ENCODE measurements around the gene AP2A2.

Gene AP2A2

DNA sequence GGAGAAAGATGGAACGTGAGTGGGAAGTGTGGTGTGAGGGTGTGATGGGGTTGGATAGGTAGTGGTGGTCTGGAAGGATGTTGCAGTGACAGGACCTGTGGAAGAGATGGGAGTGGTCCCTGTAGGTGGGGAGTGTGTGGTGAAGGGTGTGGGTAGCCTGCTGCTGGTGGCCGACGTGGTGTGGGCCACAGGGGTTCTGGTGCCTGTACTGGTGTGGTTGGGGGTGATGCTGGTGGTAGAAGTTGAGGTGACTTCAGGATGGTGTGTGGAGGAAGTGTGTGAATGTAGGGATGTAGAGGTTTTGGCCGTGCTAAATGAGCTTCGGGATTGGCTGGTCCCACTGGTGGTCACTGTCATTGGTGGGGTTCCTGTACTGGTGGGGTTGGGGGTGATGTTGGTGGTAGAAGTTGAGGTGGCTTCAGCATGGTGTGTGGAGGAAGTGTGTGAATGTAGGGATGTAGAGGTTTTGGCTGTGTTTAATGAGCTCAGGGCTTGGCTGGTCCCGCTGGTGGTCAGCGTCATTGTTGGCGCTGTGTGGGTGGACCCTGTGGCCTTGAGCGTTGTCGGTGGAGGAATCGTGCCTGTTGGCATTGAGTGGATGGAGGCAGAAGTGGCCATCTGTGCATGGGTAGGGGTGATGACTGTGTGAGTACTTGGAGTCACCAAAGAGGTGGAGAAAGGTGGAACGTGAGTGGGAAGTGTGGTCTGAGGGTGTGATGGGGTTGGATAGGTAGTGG lies 91.8 kb downstream of the AP2A2 start:
- Mint-ChIP-seq H3K27me3 (no peaks in the 10 kb centered on the region), H3K4me3 (no peak overlapping the region), H3K36me3 (ENCODE audit: low read depth) (peaks cover 12% of the 10 kb centered on the region), H3K9me3 (peaks cover 19% of the 10 kb centered on the region), H3K4me1 (peaks cover 22% of the 10 kb centered on the region), H3K27ac (peak overlapping the region; percentile 0)
- ATAC-seq (peak; percentile 21), DNase-seq (peak; percentile 15)

DNA sequence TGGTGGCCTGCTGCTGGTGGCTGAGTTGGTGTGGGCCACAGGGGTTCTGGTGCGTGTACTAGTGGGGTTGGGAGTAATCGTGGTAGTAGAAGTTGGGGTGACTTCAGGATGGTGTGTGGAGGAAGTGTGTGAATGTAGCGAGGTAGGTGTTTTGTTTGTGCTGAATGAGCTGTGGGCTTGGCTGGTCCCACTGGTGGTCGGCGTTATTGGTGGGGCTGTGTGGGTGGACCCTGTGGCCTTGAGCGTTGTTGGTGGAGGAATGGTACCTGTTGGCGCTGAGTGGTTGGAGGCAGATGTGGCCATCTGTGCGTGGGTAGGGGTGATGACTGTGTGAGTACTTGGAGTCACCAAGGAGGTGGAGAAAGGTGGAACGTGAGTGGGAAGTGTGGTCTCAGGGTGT lies 92.4 kb downstream of the AP2A2 start:
- peaks cover 12% of the 10 kb centered on the region for H3K36me3 Mint-ChIP-seq (ENCODE audit: low read depth)
- no peak overlapping the region for H3K27ac Mint-ChIP-seq
- H3K27me3 Mint-ChIP-seq = no peaks in the 10 kb centered on the region

DNA sequence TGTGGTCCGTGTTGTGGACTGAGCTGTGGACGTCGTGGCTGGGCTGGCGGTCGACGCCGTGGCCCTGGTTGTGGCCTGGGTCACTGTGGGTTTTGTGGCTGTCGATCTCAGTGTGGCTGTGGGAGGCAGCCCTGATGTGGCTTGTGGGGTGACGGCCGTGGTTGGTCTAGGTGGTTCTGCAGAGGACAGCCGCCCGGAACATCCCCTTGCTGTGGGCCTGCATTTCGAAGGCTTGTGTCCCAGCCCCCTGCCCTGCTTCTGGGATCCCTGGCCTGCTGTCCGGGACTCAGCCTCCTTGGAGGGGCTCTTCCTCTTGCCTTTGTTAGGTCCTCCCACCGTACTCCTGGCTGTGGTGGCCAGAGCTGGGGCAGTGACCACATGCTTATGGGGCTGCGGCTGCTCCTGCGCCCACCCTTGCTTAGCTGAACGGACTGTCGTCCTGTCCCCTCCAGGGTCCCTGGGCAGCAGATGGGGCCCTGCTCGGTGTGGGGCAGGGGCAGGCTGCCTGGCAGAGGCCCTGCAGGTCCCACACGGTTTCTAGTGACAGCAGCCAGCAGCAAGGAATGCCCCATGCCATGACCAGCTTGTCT lies 93.7 kb downstream of the AP2A2 start:
- Mint-ChIP-seq H3K27me3 (no peaks in the 10 kb centered on the region), H3K9me3 (peaks cover 19% of the 10 kb centered on the region), H3K4me3 (no peak overlapping the region), H3K27ac (no peak overlapping the region), H3K4me1 (peaks cover 22% of the 10 kb centered on the region), H3K36me3 (ENCODE audit: low read depth) (peaks cover 12% of the 10 kb centered on the region)
- DNase-seq (no peak), ATAC-seq (no peak)

More for the DNA sequence above, 92.4 kb downstream of the AP2A2 start:
- ATAC-seq (no peak), DNase-seq (no peak)
- peaks cover 22% of the 10 kb centered on the region for H3K4me1 Mint-ChIP-seq
- no peak overlapping the region for H3K4me3 Mint-ChIP-seq
- peaks cover 19% of the 10 kb centered on the region for H3K9me3 Mint-ChIP-seq

DNA sequence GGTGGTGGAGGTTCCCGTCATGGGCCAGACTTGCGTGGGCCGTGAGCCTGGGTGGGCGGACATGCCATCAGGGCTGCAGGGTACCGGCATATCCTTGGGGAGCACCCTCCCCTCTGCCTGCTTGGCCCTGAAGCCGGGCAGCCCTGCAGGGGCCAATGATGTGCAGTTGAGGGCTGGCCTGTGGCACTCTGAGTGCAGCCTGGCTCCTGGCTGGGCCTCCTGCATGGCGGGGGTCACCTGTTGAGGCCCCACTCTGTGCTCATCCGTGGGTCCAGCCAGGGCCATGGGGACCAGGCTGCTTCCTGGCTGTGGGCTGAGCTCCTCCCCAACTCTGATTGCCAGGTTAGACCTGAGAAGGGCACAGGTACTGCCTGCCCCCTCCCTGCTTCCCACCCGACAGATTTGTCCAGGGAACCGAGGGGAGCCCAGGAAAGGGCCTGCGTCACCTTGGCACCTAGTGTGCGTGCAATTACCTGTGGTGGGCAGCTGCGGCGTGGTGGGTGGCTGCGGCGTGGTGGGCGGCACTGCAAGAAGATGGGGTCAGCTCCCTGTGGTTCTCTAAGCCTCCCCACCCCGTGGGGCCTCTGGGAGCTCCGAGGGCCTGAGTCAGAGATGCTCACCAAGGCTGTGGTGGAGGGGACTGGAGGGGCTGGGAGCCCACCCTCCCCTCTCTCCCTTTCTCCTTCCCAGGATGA lies 94.7 kb downstream of the AP2A2 start:
- Mint-ChIP-seq H3K9me3 (peaks cover 19% of the 10 kb centered on the region), H3K4me3 (no peak overlapping the region), H3K27me3 (no peaks in the 10 kb centered on the region), H3K27ac (no peak overlapping the region), H3K4me1 (peaks cover 22% of the 10 kb centered on the region), H3K36me3 (ENCODE audit: low read depth) (peaks cover 12% of the 10 kb centered on the region)
- ATAC-seq (no peak), DNase-seq (no peak)

DNA sequence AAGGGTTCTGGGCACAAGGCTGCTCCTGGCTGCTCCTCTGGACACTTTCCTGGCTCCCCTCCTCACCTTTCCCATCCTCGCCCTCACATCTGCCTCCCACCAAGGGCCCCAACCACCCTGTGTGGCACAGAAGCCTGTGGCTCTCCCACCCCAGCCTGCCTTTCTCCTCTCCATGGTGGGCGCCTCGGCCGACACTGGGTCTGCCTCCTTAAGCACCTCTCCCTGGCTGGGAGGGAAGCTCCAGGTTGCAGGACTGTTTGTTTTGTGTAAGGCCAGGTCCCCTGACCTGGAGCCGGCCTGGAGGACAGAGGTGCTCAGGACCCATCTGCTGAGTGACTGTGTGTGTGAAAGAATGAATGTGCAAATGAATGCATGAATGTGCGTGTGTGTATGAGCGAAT lies 96.7 kb downstream of the AP2A2 start:
- DNase-seq (no peak), ATAC-seq (no peak)
- Mint-ChIP-seq H3K4me3 (no peak overlapping the region), H3K4me1 (peaks cover 8% of the 10 kb centered on the region), H3K27ac (no peak overlapping the region), H3K36me3 (ENCODE audit: low read depth) (peaks cover 6% of the 10 kb centered on the region), H3K27me3 (no peaks in the 10 kb centered on the region), H3K9me3 (peaks cover 9% of the 10 kb centered on the region)

DNA sequence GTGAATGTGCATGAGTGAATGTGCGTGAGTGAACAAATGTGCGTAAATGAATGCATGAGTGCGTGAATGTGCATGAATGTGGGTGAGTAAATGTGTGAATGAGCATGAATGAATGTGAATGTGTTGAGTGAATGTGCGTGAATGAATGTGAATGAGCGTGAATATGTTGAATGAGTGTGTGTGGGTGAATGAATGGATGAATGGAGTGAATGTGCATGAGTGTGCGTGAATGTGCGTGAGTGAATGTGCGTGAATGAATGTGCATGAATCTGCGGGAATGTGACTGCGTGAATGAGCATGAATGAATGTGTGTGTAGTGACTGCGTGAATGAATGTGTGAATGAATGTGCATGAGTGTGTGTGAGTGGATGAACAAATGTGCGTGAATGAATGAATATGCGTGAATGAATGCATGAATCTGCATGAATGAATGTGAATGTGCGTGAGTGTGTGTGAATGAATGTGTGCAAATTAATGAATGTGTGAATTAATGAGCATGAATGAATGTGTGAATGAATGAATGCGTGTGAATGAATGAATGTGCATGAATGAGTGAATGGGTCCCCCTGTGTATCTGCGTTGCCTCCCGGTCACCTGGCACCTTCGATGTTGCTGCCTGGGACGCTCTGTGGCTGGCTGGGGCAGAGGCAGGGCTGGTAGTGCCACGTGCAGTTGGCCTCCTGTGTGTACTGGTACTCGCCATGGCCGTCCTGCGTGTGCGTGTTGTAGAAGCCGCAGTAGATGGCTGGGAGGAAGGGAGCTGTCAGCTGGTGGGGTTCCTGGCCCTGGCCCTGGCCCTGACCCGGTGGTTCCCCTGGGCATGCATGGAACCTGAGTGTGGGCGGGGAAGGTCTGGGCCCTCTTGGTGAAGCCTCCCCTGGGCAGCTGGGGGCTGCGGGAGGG lies 97.5 kb downstream of the AP2A2 start:
- ATAC-seq (no peak), DNase-seq (no peak)
- H3K27me3 Mint-ChIP-seq = no peaks in the 10 kb centered on the region
- H3K27ac Mint-ChIP-seq = no peak overlapping the region
- peaks cover 2% of the 10 kb centered on the region for H3K4me1 Mint-ChIP-seq
- peaks cover 1% of the 10 kb centered on the region for H3K9me3 Mint-ChIP-seq
- H3K36me3 Mint-ChIP-seq (ENCODE audit: low read depth) = peaks cover under 1% of the 10 kb centered on the region
- H3K4me3 Mint-ChIP-seq = no peak overlapping the region

DNA sequence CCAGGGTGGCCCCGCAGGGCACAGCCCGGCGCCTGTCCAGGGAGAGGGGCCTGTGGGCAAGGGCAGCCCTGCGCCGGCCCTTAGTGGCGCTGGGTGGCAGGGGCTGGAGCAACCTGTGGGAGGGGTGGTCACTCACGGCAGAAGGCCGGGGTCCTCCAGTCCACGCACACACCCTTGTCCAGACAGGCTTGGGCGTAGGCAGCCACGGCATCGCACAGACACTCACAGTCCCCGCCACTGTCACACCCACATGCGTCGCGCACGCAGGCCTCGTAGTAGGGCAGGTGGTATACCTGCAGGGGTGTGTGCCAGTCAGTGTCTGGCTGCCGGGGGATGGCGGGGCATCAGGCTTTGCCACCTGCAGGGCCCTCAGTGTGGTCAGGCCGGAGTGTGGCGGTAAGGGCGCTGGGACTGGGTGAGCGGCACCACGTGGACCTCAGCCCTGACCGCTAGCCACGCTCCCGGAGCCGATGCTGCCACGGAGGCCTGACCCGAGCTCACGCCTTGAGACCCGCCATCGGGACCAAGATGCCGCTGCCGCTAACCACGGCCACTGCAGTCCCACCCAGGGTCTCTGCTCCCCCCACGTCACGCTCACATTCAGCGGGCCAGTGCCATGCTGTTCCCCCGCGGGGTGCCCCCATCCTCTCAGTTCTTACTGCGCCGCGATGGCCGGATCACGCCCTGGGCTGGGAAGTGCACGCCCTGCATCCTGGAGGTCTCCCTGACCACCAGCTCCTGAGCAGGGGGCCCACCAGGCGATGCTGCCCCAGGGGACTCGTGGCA lies 98.3 kb downstream of the AP2A2 start:
- no peaks in the 10 kb centered on the region for H3K27me3 Mint-ChIP-seq
- H3K27ac Mint-ChIP-seq = no peak overlapping the region
- DNase-seq (no peak), ATAC-seq (no peak)
- no peak overlapping the region for H3K4me3 Mint-ChIP-seq
- no peaks in the 10 kb centered on the region for H3K4me1 Mint-ChIP-seq
- no peaks in the 10 kb centered on the region for H3K9me3 Mint-ChIP-seq
- no peaks in the 10 kb centered on the region for H3K36me3 Mint-ChIP-seq (ENCODE audit: low read depth)

DNA sequence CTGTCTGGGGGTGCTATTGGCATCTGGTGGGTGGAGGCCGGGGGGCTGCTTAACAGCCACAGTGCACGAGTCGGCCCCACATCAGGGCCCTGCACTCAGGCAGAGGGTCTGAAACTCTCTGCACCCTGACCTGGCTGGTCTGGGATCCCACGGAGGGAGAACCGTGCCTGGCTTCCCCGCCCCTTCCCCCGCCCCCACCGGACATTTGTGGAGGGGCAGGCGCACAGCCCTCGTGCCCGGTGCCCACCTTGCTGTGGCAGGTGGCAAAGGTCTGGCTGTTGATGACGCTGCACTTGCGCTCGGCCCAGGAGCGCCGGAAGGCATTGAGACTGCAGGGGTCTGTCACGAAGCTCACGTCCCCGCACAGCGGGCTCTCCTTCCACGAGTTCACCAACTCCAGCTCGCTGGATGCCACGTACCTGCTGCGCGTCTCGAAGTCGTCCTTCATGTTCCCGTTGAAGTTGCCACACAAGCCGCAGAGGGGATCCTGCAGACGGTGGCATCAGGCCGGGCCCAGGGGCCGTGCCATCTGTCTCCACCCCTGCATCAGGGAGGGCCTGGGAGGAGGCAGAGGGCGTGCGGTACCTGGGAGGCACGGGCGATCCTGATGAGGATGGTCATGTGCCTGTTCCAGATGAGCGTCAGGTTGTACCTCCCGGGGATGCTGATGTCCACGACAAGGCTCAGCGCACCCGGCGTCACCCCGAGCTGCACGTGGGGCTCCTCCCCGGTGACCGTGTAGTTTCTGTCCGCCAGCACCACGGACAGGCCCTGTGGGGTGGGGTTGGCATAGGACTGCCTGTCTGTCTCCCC lies 99.1 kb downstream of the AP2A2 start:
- no peak for ATAC-seq
- no peak for DNase-seq
- H3K9me3 Mint-ChIP-seq = no peaks in the 10 kb centered on the region
- no peaks in the 10 kb centered on the region for H3K4me1 Mint-ChIP-seq
- H3K27me3 Mint-ChIP-seq = no peaks in the 10 kb centered on the region
- no peak overlapping the region for H3K27ac Mint-ChIP-seq
- no peak overlapping the region for H3K4me3 Mint-ChIP-seq
- no peaks in the 10 kb centered on the region for H3K36me3 Mint-ChIP-seq (ENCODE audit: low read depth)

DNA sequence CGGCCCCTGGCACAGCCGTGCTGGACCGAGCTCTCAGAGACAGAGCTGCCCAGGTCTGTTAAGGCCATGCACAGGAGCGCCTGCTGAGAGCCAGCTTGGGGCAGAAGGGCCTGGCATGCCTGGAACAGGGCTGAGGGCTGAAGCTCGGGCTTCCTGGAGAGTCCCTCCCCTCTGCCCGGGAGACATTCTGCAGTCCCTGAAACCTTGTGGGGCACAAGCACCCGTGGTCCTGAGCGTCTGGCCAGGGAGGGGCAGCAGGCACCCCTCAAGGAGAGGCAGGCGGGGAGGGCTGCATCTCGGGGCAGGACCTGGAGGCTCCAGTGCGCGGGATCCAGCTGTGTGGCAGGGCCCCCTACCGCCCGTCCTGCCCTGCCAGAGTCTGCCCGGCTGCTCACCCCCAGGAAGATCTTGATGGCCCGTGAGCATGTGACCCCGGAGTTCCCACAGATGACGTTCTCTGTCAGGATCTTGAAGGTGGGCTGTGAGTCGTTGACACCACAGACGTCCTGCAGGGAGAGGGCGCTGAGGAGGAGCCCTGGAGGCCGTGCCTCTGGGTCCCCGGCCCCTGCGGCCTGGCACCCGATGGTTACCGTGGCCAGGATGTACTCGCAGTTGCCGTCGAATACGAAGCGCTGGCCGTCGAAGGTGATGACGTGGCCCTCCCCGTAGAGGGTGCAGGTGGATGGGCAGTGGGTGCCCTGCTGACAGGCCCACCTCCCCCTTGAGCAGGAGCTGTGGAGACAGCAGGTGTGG lies 99.9 kb downstream of the AP2A2 start:
- no peak overlapping the region for H3K27ac Mint-ChIP-seq
- DNase-seq (no peak), ATAC-seq (no peak)
- no peaks in the 10 kb centered on the region for H3K27me3 Mint-ChIP-seq
- H3K4me1 Mint-ChIP-seq = no peaks in the 10 kb centered on the region
- H3K36me3 Mint-ChIP-seq (ENCODE audit: low read depth) = no peaks in the 10 kb centered on the region
- H3K4me3 Mint-ChIP-seq = no peak overlapping the region
- no peaks in the 10 kb centered on the region for H3K9me3 Mint-ChIP-seq

DNA sequence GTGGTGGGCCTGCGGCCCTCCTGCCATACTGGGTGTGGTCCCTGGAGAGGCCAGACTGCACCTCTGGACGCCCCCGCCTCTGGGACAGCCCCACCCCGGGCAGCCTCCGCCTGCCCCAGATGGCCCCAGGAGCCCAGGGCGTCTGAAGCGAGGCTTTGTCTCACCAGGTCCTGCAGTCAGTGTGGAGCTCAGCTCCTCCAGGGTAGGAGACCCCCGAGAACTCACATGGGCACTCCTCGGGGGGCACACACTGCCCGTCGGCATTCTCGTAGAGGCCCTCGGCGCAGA lies 100.4 kb downstream of the AP2A2 start:
- Mint-ChIP-seq H3K27me3 (no peaks in the 10 kb centered on the region), H3K4me1 (no peaks in the 10 kb centered on the region), H3K4me3 (no peak overlapping the region), H3K27ac (no peak overlapping the region), H3K36me3 (ENCODE audit: low read depth) (no peaks in the 10 kb centered on the region), H3K9me3 (no peaks in the 10 kb centered on the region)
- no peak for DNase-seq
- ATAC-seq = no peak

DNA sequence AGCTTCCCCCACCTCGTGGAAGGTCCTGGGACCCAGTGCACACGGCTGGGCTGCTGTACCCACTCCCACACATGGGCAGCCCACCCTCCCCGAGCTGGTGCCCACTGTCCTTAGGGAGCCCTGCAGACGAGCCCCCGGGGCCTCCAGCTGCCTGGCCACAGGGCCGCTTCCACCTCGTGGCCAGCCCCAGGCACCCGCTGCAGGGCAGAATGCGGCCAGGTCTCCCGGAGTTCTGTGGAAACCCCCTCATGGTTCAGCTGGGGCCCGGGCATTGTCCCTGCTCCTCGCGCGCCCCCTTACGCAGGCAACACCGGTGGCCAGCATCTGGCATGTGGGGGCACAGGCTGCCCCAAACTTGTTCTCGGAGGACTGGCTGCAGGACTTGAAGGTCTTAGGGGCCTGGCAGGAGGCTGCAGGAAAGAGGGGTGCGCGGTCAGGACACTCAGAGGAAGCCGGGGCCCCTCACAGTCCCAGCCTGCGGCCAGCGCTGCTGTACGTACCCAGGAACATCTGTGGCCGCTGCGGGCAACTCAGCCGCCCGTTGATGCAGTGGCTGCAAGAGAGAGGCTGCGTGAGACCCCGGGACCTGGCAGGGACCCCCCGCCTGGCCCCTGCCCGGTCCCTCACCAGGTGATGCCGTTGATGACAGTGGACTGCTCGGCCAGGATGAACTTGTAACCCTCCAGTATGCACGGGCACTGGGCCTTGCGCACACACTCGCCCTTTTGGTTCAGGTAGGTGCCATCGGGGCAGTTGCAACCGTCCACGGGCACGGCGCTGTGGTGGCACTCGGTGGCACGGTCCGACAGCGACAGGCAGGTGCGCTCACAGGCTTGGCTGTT lies 101.2 kb downstream of the AP2A2 start:
- Mint-ChIP-seq H3K27ac (no peak overlapping the region), H3K9me3 (no peaks in the 10 kb centered on the region), H3K4me3 (no peak overlapping the region), H3K4me1 (no peaks in the 10 kb centered on the region), H3K27me3 (no peaks in the 10 kb centered on the region), H3K36me3 (ENCODE audit: low read depth) (no peaks in the 10 kb centered on the region)
- DNase-seq (no peak), ATAC-seq (no peak)

DNA sequence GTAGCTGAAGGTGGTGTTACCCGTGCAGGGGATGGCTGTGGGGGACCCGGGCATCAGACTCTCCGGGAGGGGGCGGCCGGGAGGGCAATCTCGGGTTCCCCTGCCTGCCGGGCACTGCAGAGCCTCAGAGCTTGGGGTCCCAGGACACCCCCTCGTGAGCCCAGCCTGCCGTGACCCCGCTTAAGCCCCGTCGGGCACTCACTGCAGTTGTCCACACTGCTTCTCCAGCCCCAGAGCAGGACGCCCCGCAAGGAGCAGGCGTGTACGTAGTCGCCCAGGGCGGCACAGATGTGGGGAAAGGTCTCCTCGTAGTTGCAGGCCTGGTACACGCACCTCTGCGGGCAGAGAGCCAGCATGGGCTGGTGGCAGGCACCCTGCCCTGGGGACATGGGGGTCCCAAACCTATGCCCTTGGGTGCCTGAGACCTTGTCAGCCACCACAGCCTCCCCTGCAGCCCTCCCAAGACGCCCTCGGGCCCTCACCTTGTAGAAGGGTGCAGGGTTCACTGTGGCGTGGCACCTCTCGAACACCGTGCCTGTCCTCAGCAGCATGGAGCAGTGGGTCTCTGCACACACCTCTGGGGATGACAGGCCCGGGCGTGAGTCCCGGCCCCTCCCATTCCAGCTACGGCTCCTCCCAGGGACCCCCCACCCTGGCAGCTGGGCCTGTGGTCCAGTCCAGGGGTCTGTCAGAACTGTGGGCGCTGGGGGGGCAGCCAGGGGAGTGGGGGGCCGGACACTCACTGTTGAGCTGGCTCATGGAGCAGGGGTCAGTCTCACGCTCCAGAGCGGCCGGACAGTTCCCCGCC lies 102.0 kb downstream of the AP2A2 start:
- H3K4me3 Mint-ChIP-seq = no peak overlapping the region
- DNase-seq (no peak), ATAC-seq (no peak)
- H3K27me3 Mint-ChIP-seq = no peaks in the 10 kb centered on the region
- no peak overlapping the region for H3K27ac Mint-ChIP-seq
- H3K4me1 Mint-ChIP-seq = no peaks in the 10 kb centered on the region
- no peaks in the 10 kb centered on the region for H3K9me3 Mint-ChIP-seq
- H3K36me3 Mint-ChIP-seq (ENCODE audit: low read depth) = no peaks in the 10 kb centered on the region

Measured in activated naive CD8-positive, alpha-beta T cell treated with anti-CD3 and anti-CD28 coated beads, Interleukin-2, amount 50 U/mL, for 24 hours (primary cell).